ENCODE data around the gene ADM5. TPM values are rescaled to one million over a fixed set of nuclear protein-coding genes. Genes with fewer than 3 reads are reported as not detected.

The ADM5 gene
- polyA plus RNA-seq, 1 of the 3 experiments (the other 2 are of a cell fraction) = 1.3 TPM

GRCh38 chr19:49690079-49690655, 773 bp downstream of the ADM5 start:
- WGBS (ENCODE audit: low lambda C conversion rate) = 11% methylated on average over 15 of the region's 39 CpGs
- H3K27me3 ChIP-seq (ENCODE audit: insufficient read depth) = no peaks in the 10 kb centered on the region
- no peaks in the 10 kb centered on the region for H4K20me1 ChIP-seq (ENCODE audit: insufficient read depth)
- POLR2A ChIA-PET = interaction anchor here (1.4 to 3.2 kb wide), 2 partner anchors 13 to 23 kb away, joined by 6 to 11 read pairs; partner anchors contain the start of gene PRMT1
- H3K79me2 ChIP-seq (ENCODE audit: insufficient read depth) = peaks cover 27% of the 10 kb centered on the region
- TF ChIP-seq TAF1 (IDR thresholded peaks at IDR 0.05; ENCODE audit: borderline replicate concordance, low read depth, low read length) (no peak), FOSL2 (IDR thresholded peaks at IDR 0.05; ENCODE audit: borderline replicate concordance, low read depth) (no peak), EP300 (IDR thresholded peaks at IDR 0.05; ENCODE audit: borderline replicate concordance in 1 of 2, low read depth in 1 of 2, low read length in 1 of 2) (no peak), GABPA (IDR thresholded peaks at IDR 0.05; ENCODE audit: low read depth) (no peak), JUND (IDR thresholded peaks at IDR 0.05) (no peak)
- TF ChIP-seq, protein P1, sequence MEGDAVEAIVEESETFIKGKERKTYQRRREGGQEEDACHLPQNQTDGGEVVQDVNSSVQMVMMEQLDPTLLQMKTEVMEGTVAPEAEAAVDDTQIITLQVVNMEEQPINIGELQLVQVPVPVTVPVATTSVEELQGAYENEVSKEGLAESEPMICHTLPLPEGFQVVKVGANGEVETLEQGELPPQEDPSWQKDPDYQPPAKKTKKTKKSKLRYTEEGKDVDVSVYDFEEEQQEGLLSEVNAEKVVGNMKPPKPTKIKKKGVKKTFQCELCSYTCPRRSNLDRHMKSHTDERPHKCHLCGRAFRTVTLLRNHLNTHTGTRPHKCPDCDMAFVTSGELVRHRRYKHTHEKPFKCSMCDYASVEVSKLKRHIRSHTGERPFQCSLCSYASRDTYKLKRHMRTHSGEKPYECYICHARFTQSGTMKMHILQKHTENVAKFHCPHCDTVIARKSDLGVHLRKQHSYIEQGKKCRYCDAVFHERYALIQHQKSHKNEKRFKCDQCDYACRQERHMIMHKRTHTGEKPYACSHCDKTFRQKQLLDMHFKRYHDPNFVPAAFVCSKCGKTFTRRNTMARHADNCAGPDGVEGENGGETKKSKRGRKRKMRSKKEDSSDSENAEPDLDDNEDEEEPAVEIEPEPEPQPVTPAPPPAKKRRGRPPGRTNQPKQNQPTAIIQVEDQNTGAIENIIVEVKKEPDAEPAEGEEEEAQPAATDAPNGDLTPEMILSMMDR (IDR thresholded peaks at IDR 0.05) = peak; percentile 26; the same call in 1 of the 2 replicates
- TF ChIP-seq, protein P2, sequence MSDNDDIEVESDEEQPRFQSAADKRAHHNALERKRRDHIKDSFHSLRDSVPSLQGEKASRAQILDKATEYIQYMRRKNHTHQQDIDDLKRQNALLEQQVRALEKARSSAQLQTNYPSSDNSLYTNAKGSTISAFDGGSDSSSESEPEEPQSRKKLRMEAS (IDR thresholded peaks at IDR 0.05; ENCODE audit: low read depth) = 0 out of 2 replicates have a peak, but pooled peaks have one; percentile 6
- H3K4me1 ChIP-seq (ENCODE audit: control insufficient read depth in 1 of 2, insufficient read depth in 2 of 2, low read depth in 1 of 2, low read length in 1 of 2) = peaks cover 6 to 28% of the 10 kb centered on the region in 2 experiments; a peak in 2 of 4 replicates
- H3K9me3 ChIP-seq = no peaks in the 10 kb centered on the region
- H3K9ac ChIP-seq = peak overlapping the region; percentile 71; the same call in 1 of the 2 replicates
- H3K4me3 ChIP-seq (ENCODE audit: low read depth in 2 of 2, low read length in 1 of 2) = peak overlapping the region; percentile 77 to 81
- no peak for DNase-seq
- H3K36me3 ChIP-seq (replicated peaks in 1 of 2; ENCODE audit: control insufficient read depth in 1 of 2, insufficient read depth in 2 of 2, low read length in 1 of 2) = peaks cover 17 to 32% of the 10 kb centered on the region in 2 experiments
- no peaks in the 10 kb centered on the region for H3K9me2 ChIP-seq
- peaks cover 15% of the 10 kb centered on the region for H3F3A ChIP-seq (replicated peaks; ENCODE audit: insufficient read depth)
- H2AFZ ChIP-seq (ENCODE audit: low read depth) = peak overlapping the region; percentile 81
- H3K27ac ChIP-seq (ENCODE audit: low read depth in 2 of 2, low read length in 1 of 2) = peak overlapping the region; percentile 60 to 95
- peak overlapping the region; percentile 95 for H3K4me2 ChIP-seq
- CTCF ChIA-PET = interaction anchor here (0.7 to 8.0 kb wide), 11 partner anchors 9 to 120 kb away, joined by 3 to 75 read pairs (median 4); partner anchors contain the start of genes BCL2L12, IRF3, PRMT1 and PRR12

GRCh38 chr19:49690656-49691242, 1.4 kb downstream of the ADM5 start, which contains the start of gene CPT1C:
TSS of gene CPT1C (plus strand) at chr19:49691116. CDS start at chr19:49692253, 1,137 bp downstream.
- Histone ChIP-seq H3K36me3 (replicated peaks in 1 of 2; ENCODE audit: control insufficient read depth in 1 of 2, insufficient read depth in 2 of 2, low read length in 1 of 2) (peaks cover 13 to 26% of the 10 kb centered on the region in 2 experiments), H3K27ac (ENCODE audit: low read depth in 2 of 2, low read length in 1 of 2) (peak within 1 kb of the TSS; percentile 60 to 95), H3F3A (replicated peaks; ENCODE audit: insufficient read depth) (peaks cover 15% of the 10 kb centered on the region), H3K4me1 (ENCODE audit: control insufficient read depth in 1 of 2, insufficient read depth in 2 of 2, low read depth in 1 of 2, low read length in 1 of 2) (peaks cover 6 to 28% of the 10 kb centered on the region in 2 experiments; a peak in 2 of 4 replicates), H3K27me3 (ENCODE audit: insufficient read depth) (no peaks in the 10 kb centered on the region), H3K9me2 (no peaks in the 10 kb centered on the region), H3K79me2 (ENCODE audit: insufficient read depth) (peaks cover 27% of the 10 kb centered on the region), H3K9ac (peak within 1 kb of the TSS; percentile 71), H4K20me1 (ENCODE audit: insufficient read depth) (no peaks in the 10 kb centered on the region), H3K9me3 (no peaks in the 10 kb centered on the region), H3K4me2 (peak within 1 kb of the TSS; percentile 95), H2AFZ (ENCODE audit: low read depth) (peak within 1 kb of the TSS; percentile 81), H3K4me3 (ENCODE audit: low read depth in 2 of 2, low read length in 1 of 2) (peak within 1 kb of the TSS; percentile 77 to 81)
- peak; percentile 57; the same call in 1 of the 2 replicates for TF ChIP-seq YY1 (IDR thresholded peaks at IDR 0.05; ENCODE audit: low read depth)
- TF ChIP-seq POLR2AphosphoS5 (IDR thresholded peaks at IDR 0.05; ENCODE audit: low read depth, low read length) = peak; percentile 98
- no peak for TF ChIP-seq FOSL2 (IDR thresholded peaks at IDR 0.05; ENCODE audit: borderline replicate concordance, low read depth)
- TF ChIP-seq MXI1 (IDR thresholded peaks at IDR 0.05; ENCODE audit: low read depth, low read length) = peak; percentile 60
- TF ChIP-seq RCOR1 (IDR thresholded peaks at IDR 0.05; ENCODE audit: low read length) = no peak
- TF ChIP-seq ELF1 (IDR thresholded peaks at IDR 0.05) = 0 out of 2 replicates have a peak, but pooled peaks have one; percentile 25
- no peak for TF ChIP-seq PBX3 (IDR thresholded peaks at IDR 0.05)
- TF ChIP-seq SIN3A (IDR thresholded peaks at IDR 0.05; ENCODE audit: borderline replicate concordance, low read depth, low read length) = peak; percentile 15; the same call in 1 of the 2 replicates
- peak; percentile 96 for TF ChIP-seq TAF1 (IDR thresholded peaks at IDR 0.05; ENCODE audit: borderline replicate concordance, low read depth, low read length)
- peak; percentile 19; the same call in 1 of the 2 replicates for TF ChIP-seq TCF12 (IDR thresholded peaks at IDR 0.05)
- CTCF ChIA-PET = interaction anchor here (0.6 to 8.0 kb wide), 11 partner anchors 10 to 122 kb away, joined by 3 to 75 read pairs (median 4); partner anchors contain the start of genes BCL2L12, FUZ, IRF3 and PRMT1
- POLR2A ChIA-PET = interaction anchor here (0.6 to 3.2 kb wide), 4 partner anchors 14 to 174 kb away, joined by 3 to 11 read pairs (median 5); partner anchors contain the start of gene PRMT1
- DNase-seq = peak; percentile 96
- WGBS (ENCODE audit: low lambda C conversion rate) = 29% methylated on average over 38 of the region's 38 CpGs
